Vagina (tissue), 2 donors: ENCODE data around the gene NCDN. TPM values are rescaled to one million over a fixed set of nuclear protein-coding genes. Genes with fewer than 3 reads are reported as not detected.

Experiments used
- DNase-seq, 2 donors: peaks; one replicate each; pipeline ENCODE4 v3.0.0-alpha.2; 2017; ENCODE audit errors: extremely low spot score in 2 of 2
- H3K27ac ChIP-seq: fragments of 200-600 bp; sonication (generic); one replicate; pipeline ENCODE4 v1.5.1; 2019
- H3K27me3 ChIP-seq: fragments of 200-600 bp; sonication (generic); one replicate; pipeline ENCODE4 v1.5.1; 2019
- H3K36me3 ChIP-seq, 2 donors: fragments of 200-600 bp; sonication (generic); one replicate each; pipeline ENCODE4 v1.5.1; 2017 to 2019
- H3K4me1 ChIP-seq: fragments of 200-600 bp; sonication (generic); one replicate; pipeline ENCODE4 v1.5.1; 2019
- H3K4me3 ChIP-seq, 2 donors: fragments of 200-600 bp; sonication (generic); 1 replicate in 1 of 2; 2 replicates in 1 of 2; pipeline ENCODE4 v1.5.1; 2016 to 2019
- H3K9me3 ChIP-seq: fragments of 200-600 bp; sonication (generic); one replicate; pipeline ENCODE4 v1.5.1; 2019
- CTCF ChIP-seq, 3 experiments: fragments of 450-650 bp in 2 of 3; fragments of 200-600 bp in 1 of 3; sonication (generic) in 1 of 3; IDR thresholded peaks; one replicate each; pipeline ENCODE4 v1.5.1; 2017 to 2019; ENCODE audit warnings: antibody characterized with exemption in 3 of 3, mild to moderate bottlenecking in 2 of 3, moderate library complexity in 2 of 3
- POLR2A ChIP-seq, 2 donors: fragments of 450-650 bp; IDR thresholded peaks; one replicate each; pipeline ENCODE4 v1.6.1; 2017; ENCODE audit warnings: antibody characterized with exemption in 2 of 2, mild to moderate bottlenecking in 2 of 2, moderate library complexity in 2 of 2
- POLR2AphosphoS5 ChIP-seq, 2 donors: sonication (generic); formaldehyde crosslinking; IDR thresholded peaks; one replicate each; pipeline ENCODE4 v1.9.0; 2017; ENCODE audit warnings: antibody characterized with exemption in 2 of 2, mild to moderate bottlenecking in 2 of 2, low read depth in 1 of 2; ENCODE audit not compliant: insufficient read depth in 1 of 2
- intact Hi-C: fragments of 100-400 bp; cut with DNase I; formaldehyde crosslinking; loops from one replicate; pipeline ENCODE4 v1.15.1; 2023
- total RNA-seq: library from RNA; depleted of rRNA; stranded (reverse); fragments of >200 nt; gene quantifications from one replicate; pipeline ENCODE4 v1.2.3, GENCODE V29; 2016

Gene NCDN
- total RNA-seq, 1 donor from 2014 or later, result 24.8 TPM

DNA sequence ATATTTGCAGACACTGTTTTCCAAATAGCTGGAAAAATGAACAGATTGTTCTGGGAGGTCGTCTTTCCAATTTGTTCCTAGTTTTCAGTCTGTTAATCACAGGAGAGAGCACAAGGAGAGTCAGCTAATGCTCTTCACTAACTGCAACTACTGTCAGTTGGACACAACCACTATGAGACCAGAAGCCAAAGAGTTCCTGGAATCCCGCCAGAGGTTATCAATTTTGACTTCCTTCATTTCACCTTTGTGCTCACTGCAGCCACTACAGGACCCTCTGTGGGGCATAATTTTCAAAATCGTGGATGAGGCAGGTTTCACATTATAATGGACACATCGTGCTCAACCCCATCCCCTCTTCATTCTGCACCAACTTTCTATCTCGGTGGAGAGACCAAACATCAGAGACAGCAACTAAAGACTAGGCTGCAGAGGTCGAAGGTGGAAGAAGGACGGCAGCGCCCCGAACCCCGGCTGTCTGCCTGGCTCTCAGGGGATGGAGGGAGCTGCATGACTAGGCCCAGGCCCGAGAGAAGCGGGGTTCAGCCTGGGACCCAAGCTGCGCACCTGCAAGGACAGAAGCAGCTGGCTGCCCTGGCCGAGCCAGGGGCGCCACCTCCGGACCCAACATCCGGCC is 998 bp upstream of the NCDN start:
- Histone ChIP-seq H3K9me3 (no peaks in the 10 kb centered on the region), H3K27ac (peak overlapping the region; percentile 95), H3K27me3 (no peaks in the 10 kb centered on the region), H3K36me3 (peaks cover 0 to 14% of the 10 kb centered on the region in 2 donors), H3K4me1 (peaks cover 67% of the 10 kb centered on the region), H3K4me3 (peak overlapping the region; percentile 87 to 94)
- TF ChIP-seq POLR2AphosphoS5 (IDR thresholded peaks at IDR 0.05; ENCODE audit: insufficient read depth in 1 of 2, low read depth in 1 of 2) (no peak), CTCF (IDR thresholded peaks at IDR 0.05) (no peak), POLR2A (IDR thresholded peaks at IDR 0.05) (no peak)
- intact Hi-C loops, result no loop called here
- DNase-seq, result no peak

DNA sequence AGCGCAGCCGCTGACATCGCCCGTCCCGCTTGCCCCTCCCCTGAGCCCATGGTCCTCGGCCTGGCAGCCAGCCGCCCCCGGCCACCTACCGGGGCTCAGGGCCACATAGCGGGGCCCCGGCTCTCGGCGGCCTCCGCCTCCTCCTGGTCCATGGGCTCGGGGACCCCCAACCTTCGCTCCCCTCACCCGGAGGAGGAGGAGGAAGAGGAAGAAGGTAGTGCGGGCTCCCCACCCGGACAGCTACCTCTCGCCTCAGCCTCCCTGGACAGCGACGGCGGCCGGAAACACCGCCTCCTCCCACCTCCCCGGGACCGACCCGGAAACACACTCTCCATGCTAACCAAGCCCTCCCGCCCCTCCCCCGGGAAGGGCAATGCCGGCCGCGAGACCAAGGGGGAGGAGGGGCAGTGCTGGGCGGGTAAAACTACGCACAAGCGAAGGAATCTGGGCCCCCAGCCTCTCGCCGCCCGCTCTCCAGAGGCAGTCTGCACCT is 435 bp upstream of the NCDN start, which contains the start of gene KIAA0319L:
KIAA0319L (minus strand) TSS at position 286 of the 493 bp plus-strand sequence. CDS start 2,912 bp downstream, outside the sequence.
- DNase-seq, result peak in 1 of 2 donors; percentile 92
- TF ChIP-seq POLR2AphosphoS5 (IDR thresholded peaks at IDR 0.05; ENCODE audit: insufficient read depth in 1 of 2, low read depth in 1 of 2) (peak in 1 of 2 donors; percentile 89), CTCF (IDR thresholded peaks at IDR 0.05) (no peak)
- Histone ChIP-seq H3K27ac (peak within 1 kb of the TSS; percentile 95), H3K27me3 (no peaks in the 10 kb centered on the region), H3K4me1 (peaks cover 72% of the 10 kb centered on the region), H3K36me3 (peaks cover 0 to 9% of the 10 kb centered on the region in 2 donors), H3K4me3 (peak within 1 kb of the TSS; percentile 87 to 94), H3K9me3 (no peaks in the 10 kb centered on the region)
- intact Hi-C loops, result no loop called here

- no peaks in the 10 kb centered on the region for H3K27me3 ChIP-seq
- intact Hi-C loops, result no loop called here
- peaks cover 70% of the 10 kb centered on the region for H3K4me1 ChIP-seq
- H3K27ac ChIP-seq, result peak overlapping the region; percentile 95
- DNase-seq, result peak in 1 of 2 donors; percentile 86
- H3K36me3 ChIP-seq, result no peaks in the 10 kb centered on the region
- peak overlapping the region; percentile 87 to 94 for H3K4me3 ChIP-seq
- no peaks in the 10 kb centered on the region for H3K9me3 ChIP-seq
- no peak for TF ChIP-seq POLR2AphosphoS5 (IDR thresholded peaks at IDR 0.05; ENCODE audit: insufficient read depth in 1 of 2, low read depth in 1 of 2)
- no peak for TF ChIP-seq POLR2A (IDR thresholded peaks at IDR 0.05)
- TF ChIP-seq CTCF (IDR thresholded peaks at IDR 0.05), result no peak
Observed at GRCh38 chr1:35558374-35559316, 1.0 kb downstream of the NCDN start.

DNA sequence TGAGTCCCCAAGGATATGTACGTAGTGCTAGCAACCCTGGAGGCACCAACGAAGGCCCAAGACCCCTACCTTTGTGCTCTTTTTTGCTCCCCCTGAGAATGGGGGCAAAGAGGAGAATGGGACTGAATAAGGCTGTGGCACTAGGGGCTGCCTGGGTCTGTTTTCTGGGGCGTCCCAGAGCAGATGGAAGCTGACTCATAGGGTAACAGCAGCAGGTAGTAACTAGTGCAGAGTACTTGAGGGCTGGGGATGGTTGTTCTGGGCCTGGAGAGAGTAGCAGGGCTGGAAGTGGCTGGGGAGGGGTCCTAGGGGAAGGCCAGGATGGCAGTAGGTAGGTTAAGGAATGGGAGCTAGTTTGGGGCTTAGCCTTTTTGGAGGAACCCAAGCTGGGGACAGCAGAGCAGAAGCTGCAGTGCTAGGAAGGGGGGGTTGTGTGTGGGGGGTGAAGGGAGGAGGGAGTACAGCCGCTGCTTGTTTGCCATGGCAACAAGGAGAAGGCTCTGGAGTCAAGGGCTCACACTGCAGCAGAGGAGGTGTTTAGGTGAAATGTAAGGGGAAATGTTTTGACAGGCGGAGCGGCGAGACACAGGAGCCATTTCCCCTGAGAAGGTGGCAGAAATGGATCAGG is 1.8 kb downstream of the NCDN start:
- DNase-seq, result peak in 1 of 2 donors; percentile 86
- H3K4me1 ChIP-seq, result peaks cover 62% of the 10 kb centered on the region
- no peaks in the 10 kb centered on the region for H3K9me3 ChIP-seq
- intact Hi-C loops, result no loop called here
- TF ChIP-seq POLR2AphosphoS5 (IDR thresholded peaks at IDR 0.05; ENCODE audit: insufficient read depth in 1 of 2, low read depth in 1 of 2) (no peak), POLR2A (IDR thresholded peaks at IDR 0.05) (no peak), CTCF (IDR thresholded peaks at IDR 0.05) (no peak)
- no peaks in the 10 kb centered on the region for H3K36me3 ChIP-seq
- peak overlapping the region in 1 of 2 donors; percentile 94 for H3K4me3 ChIP-seq
- H3K27me3 ChIP-seq, result no peaks in the 10 kb centered on the region
- peak overlapping the region; percentile 95 for H3K27ac ChIP-seq
